GM19397 (cell line): ENCODE results near the gene ATRX.
"Not testable (repeated sequence)": the region's sequence is repeated elsewhere in the genome, so short reads cannot be mapped to it uniquely, and the experiment has no call there.

Experiments used
- ATAC-seq: cut with Tn5 transposase; IDR thresholded peaks from one replicate; pipeline ENCODE4 v1.9.1; 2021; ENCODE audit warnings: mild to moderate bottlenecking, moderate library complexity; ENCODE audit not compliant: unreplicated experiment

ATRX gene

DNA sequence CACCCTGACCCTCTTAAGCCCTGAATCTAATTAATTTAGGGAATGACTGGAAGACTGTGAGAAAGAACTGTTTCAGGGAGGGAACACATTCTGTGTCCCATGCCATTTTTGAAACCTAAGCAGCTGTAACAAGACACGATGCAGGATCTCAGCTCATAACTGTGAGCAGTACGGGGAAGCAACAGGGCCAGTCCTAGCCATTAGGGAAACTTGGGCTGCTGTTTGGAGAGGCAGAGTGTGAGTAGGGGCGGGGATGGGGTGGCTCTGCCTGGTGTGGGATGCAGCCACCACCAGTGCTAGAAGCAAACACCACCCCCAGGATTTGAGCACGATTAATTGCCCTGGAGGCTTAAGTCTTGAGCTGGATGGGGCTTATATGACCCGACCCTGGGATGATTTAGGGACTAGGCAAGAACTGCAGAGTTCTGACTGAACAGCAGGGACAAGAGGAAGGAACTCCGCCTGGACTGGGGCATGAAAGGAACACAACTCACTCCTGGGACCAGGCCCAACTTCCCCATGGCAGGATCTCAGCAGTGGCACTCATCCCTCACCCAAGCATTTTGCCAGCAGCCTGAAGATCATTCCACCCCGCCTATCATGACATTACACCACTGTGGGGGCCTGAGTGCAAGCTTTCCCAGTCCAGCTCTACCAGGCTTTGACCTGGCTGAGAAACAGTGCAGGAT lies 43.1 kb downstream of the ATRX start:
- no peak for ATAC-seq

DNA sequence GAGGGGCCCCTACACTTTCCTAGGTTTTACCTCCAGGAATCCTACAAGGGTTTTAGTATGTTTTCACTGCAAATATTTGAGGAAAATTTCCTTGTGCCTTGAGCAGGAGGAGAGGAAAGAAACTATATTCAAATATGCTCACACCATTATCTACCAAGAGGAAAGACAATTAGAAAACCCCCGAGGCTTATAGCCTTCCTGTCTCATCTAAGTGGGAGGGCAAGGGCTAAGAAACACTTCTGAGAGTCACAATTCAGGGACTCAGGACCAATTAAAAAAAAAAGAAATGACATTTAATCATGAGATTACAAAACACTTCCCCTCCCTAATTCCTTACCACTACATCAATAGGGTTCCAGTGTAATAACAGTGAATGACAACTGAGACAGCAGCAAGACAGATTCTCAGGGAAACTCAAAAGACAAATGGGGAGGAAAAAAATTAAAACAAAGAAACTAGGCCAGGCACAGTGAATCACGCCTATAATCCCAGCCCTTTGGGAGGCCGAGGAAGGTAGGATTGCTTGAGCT lies 45.6 kb downstream of the ATRX start:
- no peak for ATAC-seq

DNA sequence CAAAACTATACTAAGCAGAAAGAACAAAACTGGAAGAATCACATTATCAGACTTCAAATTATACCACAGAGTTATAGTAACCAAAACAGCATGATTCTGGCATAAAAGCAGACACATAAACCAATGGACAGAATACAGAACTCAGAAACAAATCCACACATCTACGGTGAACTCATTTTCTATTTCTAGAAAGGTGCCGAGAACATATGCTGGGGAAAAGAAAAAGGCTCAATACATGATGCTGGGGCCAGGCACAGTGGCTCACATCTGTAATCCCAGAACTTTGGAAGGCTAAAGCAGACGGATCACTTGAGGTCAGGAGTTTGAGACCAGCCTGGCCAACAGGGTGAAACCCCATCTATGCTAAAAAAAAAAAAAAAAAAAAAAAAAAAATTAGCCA lies 52.7 kb downstream of the ATRX start:
- ATAC-seq: no peak

GRCh38 chrX:77731821-77732419 lies 54.1 kb downstream of the ATRX start:
- no peak for ATAC-seq

- not testable (repeated sequence) for ATAC-seq
These were observed 59.9 kb downstream of the ATRX start for GRCh38 chrX:77726095-77726494.

DNA sequence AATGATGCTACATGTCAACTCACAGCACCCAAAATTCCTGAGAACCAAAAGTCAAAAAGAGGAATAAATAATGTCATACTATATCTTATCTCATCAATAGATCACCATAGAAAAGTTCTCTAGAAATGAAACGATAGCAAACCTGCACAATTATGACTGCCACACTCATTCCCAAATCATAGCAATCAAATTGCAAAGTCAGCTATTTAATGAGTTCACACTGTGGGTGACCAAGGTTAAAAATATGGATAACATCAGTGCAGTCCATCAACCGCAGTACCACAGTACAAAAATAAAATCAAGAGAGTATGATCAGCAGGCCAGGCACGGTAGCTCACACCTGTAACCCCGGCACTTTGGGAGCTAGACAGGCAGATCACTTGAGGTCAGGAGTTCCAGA lies 62.3 kb downstream of the ATRX start:
- ATAC-seq: no peak

GRCh38 chrX:77719388-77719787 lies 66.6 kb downstream of the ATRX start:
- no peak for ATAC-seq

DNA sequence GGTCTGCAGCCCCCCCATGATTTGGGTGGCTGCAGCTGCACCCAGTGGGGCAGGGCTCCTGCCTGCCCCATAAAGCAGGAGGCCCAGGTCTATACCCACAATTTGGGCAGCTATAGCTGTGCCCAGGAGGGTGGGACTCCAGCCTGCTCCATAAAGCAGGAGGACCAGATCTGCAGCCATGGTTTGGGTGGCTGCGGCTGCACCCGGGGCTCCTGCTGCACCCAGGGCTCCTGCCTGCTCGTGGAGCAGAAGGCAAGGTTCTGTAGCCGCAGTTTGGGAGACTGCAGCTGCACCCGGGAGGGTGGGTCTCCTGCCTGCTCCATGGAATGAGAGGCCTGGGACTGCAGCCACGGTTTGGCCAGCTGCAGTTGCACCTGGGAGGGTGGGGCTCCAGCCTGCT lies 81.1 kb downstream of the ATRX start:
- no peak for ATAC-seq

GRCh38 chrX:77698242-77698641 lies 87.8 kb downstream of the ATRX start:
- no peak for ATAC-seq

GRCh38 chrX:77694491-77694890 lies 91.5 kb downstream of the ATRX start:
- ATAC-seq: no peak

- ATAC-seq: no peak
These were observed 92.4 kb downstream of the ATRX start for GRCh38 chrX:77693594-77693993.

DNA sequence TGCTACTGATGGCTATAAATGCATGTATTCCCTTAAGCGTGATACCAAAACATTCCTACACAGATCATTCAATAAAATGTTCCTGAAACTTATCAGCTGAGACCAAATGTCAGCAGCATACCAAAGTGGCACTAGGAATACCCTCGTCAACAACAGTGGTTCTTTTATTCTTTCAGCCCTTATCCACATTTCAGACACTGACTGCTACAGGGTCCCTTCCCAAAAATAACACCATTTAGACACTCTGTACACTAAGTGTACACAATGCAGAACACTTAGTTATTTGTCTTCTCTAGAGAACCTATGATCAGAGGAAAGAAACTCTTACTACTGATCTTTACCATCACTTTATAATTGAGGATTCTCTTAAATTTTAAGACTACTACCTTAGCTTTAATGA lies 94.1 kb downstream of the ATRX start:
- ATAC-seq: no peak

GRCh38 chrX:77689376-77689775 lies 96.6 kb downstream of the ATRX start:
- ATAC-seq: no peak

DNA sequence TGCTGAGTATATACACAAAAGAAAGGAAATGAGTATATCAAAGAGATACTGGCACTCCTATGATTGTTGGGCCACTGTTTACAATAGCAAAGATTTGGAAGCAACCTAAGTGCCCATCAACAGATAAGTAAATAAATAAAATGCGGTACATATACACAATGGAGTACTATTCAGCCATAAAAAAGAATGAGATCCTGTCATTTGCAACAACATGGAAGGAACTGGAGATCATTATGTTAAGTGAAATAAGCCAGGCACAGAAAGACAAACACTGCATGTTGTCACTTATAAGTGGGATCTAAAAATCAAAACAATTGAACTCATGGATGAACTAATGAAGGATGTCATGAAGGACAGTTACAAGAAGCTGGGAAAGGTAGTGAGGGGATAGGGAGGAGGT lies 100.3 kb downstream of the ATRX start:
- not testable (repeated sequence) for ATAC-seq

DNA sequence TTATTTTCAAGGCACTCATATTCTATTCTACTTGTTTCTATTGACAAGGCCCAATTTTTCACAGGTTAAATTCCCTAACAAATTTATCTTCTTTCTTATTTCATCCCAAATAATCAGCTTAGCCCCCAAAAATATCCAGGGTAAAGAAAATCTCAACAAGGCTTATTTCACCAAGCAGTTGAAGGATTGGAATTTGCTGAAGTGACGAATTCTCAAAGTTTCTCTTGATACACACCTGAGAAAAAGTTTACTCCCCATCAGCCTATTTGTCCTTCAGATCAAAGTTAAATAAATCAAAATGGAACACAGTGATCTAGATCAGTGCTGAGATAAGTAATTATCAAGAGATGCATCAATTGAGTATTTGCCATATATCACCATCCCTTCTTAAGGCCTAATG lies 106.9 kb downstream of the ATRX start:
- no peak for ATAC-seq

DNA sequence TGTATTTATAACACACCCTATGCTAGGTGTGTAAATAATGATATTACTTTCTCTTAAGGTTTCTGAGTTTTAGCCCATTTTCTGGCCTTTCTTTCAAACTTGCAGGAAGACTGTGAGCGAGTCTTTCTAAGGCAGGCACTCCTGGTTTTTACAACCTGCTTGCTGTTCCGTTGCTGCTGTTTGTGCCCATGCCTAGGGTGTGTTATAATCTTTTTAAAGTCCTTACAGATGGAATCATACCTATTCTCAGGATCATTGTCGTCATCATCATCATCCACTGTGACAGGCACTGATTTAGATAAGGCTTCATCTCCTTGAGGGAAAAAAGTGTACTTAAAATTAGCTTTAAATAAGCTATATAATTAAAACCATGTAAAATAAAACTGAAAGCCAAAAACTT lies 110.0 kb downstream of the ATRX start:
- no peak for ATAC-seq

DNA sequence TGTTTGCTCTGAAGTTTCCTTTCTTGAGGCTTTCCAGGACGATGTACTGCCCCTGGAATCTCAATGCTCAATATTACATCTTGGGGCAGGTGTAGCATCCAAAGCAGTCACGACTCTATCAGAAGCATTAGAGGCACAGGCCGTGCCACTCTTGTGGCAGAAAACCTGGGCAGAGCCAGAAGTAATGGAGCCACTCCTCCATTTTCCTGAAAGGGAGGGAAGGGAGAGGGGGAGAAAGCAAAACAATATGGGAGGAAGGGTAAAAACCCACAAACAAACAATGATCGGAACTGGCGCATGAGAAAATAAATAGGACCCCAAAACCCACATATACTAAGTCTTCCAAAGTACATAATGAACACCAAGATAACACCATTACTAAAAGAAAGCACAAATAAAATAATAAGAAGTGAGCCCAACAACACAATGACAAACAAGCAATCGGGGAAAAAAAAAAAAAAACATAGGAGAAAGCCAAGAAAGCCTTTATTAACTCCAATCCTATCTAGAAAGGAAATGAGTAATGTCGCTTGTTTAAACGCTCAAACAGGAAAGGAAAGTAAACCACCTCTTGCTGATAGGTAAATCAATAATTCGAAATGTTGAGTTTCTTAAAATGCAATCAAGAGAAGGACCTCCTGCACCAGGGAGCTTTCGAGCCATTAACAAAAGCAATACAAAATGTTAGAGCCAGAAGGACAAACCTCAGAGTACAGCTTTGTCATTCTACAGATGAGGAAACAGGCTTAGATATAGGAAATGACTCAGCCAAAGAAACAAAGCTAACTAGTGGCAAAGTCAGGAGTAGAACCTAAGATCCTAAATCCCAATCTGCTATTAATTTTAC lies 117.4 kb downstream of the ATRX start:
- no peak for ATAC-seq

DNA sequence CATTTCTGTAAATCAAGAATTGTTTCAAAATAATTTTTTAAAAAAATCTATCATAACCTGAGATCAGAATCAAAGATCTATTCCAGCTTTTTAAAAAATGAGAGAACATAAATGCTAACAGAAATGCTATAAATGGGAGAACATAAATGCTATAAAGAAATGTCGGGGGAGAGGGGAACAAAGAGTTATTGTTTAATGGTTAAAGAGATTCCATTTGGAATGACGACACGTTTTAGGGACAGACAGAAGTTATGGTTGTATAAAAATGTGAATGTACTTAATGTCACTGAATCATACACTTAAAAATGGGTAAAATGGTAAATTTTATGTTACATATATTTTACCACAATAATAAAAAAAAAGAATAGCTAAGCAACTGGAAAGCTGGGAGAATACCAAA lies 127.1 kb downstream of the ATRX start:
- ATAC-seq: no peak

DNA sequence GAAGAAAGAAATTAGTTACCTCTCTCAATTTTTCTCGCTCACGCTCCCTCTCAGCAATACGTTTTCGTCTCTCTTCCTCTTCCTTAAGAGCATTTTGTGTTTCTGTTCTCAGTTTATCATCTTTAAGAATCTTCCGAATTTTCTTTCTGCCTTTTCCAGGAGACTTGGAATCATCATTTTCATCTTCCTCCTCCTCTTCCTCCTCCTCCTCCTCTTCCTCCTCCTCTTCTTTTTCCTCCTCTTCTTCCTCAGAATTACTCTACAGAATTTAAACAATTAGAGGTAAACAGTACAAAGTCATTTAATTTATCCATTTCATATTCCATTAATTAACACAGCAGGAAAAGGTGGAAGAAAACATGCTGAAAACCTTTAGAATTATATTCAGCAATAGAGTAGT lies 133.9 kb downstream of the ATRX start:
- no peak for ATAC-seq

GRCh38 chrX:77640702-77641101 lies 145.3 kb downstream of the ATRX start:
- ATAC-seq: no peak

- no peak for ATAC-seq
These were observed 146.2 kb downstream of the ATRX start for GRCh38 chrX:77639820-77640219.

GRCh38 chrX:77638397-77638796 lies 147.6 kb downstream of the ATRX start:
- ATAC-seq: no peak
